ENCODE data around the gene RNF17.
"Not testable (repeated sequence)": the region's sequence is repeated elsewhere in the genome, so short reads cannot be mapped to it uniquely, and the experiment has no call there.

The RNF17 gene

DNA sequence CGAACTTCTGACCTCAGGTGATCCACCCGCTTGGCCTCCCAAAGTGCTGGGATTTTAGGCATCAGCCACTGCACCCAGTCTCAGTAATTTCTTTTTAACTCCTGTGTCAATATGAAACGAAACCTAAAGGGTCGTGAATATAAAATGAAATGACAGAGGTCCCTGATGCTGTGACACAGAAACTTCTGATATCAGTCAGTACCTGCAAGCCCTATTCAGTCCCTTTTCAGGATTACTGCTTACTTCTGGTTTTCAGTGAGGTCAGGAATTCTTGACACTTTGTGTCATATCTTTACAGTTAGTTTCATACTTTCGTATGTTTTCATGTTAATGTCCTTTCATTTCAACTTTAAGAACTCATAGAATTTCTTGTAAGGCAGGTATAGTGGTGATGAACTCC, 58.7 kb downstream of the RNF17 start:
- in situ Hi-C loops (cut with HindIII; ENCODE audit: low sequenced_read_pairs): no loop called here
- TF ChIP-seq, protein P1, sequence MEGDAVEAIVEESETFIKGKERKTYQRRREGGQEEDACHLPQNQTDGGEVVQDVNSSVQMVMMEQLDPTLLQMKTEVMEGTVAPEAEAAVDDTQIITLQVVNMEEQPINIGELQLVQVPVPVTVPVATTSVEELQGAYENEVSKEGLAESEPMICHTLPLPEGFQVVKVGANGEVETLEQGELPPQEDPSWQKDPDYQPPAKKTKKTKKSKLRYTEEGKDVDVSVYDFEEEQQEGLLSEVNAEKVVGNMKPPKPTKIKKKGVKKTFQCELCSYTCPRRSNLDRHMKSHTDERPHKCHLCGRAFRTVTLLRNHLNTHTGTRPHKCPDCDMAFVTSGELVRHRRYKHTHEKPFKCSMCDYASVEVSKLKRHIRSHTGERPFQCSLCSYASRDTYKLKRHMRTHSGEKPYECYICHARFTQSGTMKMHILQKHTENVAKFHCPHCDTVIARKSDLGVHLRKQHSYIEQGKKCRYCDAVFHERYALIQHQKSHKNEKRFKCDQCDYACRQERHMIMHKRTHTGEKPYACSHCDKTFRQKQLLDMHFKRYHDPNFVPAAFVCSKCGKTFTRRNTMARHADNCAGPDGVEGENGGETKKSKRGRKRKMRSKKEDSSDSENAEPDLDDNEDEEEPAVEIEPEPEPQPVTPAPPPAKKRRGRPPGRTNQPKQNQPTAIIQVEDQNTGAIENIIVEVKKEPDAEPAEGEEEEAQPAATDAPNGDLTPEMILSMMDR (IDR thresholded peaks at IDR 0.05; ENCODE audit: low read depth, low read length, missing control alignments): no peak
- no peak overlapping the region for H3K4me3 ChIP-seq (ENCODE audit: low read depth, low read length)
- DNase-seq (ENCODE audit: low read depth): no peak

DNA sequence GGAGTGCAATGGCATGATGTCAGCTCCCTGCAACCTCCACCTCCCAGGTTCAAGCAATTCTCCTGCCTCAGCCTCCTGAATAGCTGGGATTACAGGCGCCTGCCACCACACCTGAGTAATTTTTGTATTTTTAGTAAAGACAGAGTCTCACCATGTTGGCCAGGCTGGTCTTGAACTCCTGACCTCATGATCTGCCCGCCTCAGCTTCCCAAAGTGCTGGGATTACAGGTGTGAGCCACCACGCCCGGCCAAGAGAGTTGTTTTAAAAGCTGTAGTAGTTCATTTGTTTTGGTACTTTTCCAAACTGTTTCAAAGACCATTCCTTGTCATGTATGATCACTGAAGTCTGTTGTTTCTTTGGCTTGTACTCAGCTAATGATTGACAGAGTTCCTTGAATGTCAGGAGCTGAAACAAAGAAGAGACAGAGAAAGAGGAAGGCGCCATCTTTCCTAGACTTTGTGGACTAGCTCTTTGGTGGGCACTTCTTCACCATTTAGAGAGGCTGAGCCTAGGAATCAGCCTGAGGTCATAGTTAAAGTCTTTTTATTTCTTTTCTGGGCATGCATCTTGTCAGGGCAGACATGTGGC, 59.2 kb downstream of the RNF17 start:
- H3K4me3 ChIP-seq (ENCODE audit: low read depth, low read length); DNase-seq (ENCODE audit: low read depth); in situ Hi-C loops (cut with HindIII; ENCODE audit: low sequenced_read_pairs): not testable (repeated sequence)

DNA sequence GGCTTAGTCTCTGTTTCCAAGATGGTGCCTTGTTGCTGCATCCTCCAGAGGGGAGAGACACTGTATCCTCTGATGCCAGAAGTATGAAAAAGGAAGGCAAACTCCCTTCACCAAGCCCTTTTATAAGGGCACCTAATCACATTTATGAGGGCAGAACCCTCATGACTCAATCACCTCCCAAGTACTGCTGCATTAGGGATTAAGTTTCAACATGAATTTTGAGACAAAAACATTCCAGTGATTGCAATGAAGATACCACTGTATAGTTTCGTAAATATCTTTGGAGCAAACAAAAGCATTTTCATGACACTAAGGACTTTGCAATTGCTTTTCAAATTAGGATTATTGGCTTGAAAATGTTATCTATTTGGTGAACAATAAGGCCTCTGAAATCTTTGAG, 63.8 kb downstream of the RNF17 start:
- H3K4me3 ChIP-seq (ENCODE audit: low read depth, low read length): no peak overlapping the region
- DNase-seq (ENCODE audit: low read depth): no peak
- in situ Hi-C loops (cut with HindIII; ENCODE audit: low sequenced_read_pairs): no loop called here
- TF ChIP-seq, protein P1 (IDR thresholded peaks at IDR 0.05; ENCODE audit: low read depth, low read length, missing control alignments): no peak

DNA sequence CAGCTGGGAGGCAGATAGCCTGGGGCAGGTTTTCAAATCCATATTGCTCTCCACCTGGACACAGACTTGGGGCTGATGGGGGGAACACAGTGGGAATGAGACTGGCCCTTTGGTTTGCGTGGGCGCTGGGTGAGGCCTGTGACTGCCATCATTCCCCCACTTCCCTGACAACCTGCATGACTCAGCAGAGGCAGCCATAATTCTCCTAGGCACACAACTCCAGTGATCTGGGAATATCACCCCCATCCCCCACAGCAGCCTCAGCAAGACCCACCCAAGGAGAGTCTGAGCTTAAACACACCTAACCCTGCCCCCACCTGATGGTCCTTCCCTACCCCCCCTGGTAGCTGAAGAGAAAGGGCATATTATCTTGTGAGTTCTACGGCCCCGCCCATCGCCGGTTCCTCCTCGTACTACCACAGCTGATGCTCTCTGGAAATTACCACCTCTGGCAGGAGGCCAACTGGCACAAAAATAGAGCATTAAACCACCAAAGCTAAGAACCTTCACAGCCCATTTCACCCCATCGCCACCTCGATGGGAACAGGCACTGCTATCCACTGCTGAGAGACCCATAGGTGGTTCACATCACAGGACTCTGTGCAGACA, 71.0 kb downstream of the RNF17 start:
- TF ChIP-seq, protein P1 (IDR thresholded peaks at IDR 0.05; ENCODE audit: low read depth, low read length, missing control alignments): no peak
- in situ Hi-C loops (cut with HindIII; ENCODE audit: low sequenced_read_pairs): no loop called here
- no peak overlapping the region for H3K4me3 ChIP-seq (ENCODE audit: low read depth, low read length)
- DNase-seq (ENCODE audit: low read depth): no peak

DNA sequence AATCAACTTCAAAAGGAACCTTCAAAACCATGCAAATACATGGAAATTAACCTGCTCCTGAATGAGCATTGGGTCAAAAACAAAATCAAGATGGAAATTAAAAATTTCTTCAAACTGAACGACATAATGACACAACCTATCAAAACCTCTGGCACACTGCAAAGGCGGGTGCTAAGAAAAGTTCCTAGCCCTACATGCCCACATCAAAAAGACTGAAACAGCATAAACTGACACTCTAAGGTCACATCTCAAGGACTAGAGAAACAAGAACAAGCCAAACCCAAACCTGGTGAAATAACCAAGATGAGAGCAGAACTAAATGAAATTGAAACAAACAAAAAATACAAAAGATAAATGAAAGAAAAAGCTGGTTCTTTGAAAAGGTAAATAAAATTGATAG, 73.6 kb downstream of the RNF17 start:
- in situ Hi-C loops (cut with HindIII; ENCODE audit: low sequenced_read_pairs); DNase-seq (ENCODE audit: low read depth): not testable (repeated sequence)

DNA sequence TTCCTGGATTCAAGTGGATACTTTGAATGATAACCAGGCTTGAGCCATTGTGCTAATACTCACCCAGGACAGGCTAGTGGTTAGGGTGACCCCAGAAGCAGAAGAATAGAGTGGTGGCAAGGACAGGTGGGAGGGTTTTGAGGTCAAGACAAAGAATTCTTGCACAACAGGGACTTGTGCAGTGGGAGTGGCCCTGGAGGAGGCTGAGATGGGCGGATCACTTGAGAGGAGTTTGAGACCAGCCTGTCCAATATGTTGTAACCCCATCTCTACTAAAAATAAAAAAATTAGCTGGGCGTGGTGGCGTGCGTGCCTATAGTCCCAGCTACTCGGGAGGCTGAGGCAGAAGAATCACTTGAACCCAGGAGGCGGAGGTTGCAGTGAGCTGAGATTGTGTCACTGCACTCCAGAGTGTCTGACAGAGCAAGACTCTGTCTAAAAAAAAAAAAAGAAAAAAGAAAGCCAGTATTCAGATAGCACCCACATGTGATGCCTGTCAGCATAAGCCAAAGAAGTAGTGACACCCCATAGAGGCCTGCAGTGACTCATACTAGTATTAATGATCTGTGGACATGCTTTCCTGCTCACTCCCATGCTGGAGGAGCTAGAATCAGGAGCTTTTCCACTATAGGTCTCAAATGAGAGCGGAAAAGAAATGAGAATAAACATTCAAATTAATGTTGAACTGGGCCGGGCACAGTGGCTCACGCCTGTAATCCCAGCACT, 78.7 kb downstream of the RNF17 start:
- DNase-seq (ENCODE audit: low read depth): no peak
- TF ChIP-seq, protein P1 (IDR thresholded peaks at IDR 0.05; ENCODE audit: low read depth, low read length, missing control alignments): no peak
- no peak overlapping the region for H3K4me3 ChIP-seq (ENCODE audit: low read depth, low read length)
- in situ Hi-C loops (cut with HindIII; ENCODE audit: low sequenced_read_pairs): no loop called here

More for the DNA sequence above, 73.6 kb downstream of the RNF17 start:
- H3K4me3 ChIP-seq (ENCODE audit: low read depth, low read length): not testable (repeated sequence)

DNA sequence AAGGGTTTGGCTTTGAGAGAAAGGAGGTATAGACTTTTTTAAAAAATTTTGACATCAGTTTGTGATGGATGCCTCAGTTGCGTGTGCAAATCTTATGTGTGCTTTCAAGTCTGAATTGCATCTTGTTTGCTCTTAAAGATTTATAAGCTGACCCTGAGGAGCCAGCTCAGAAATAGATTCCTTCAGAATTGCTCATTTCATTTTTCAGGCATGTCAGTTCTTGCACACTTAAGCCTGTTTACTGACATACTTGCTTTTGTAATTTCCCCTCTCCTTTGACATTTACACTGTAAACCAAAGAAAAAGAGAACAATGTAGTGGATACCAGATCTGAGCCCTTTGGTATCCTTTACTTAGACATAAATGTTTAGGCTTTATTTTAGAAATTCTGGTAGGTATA, 87.6 kb downstream of the RNF17 start:
- H3K4me3 ChIP-seq (ENCODE audit: low read depth, low read length): no peak overlapping the region
- DNase-seq (ENCODE audit: low read depth): no peak
- in situ Hi-C loops (cut with HindIII; ENCODE audit: low sequenced_read_pairs): no loop called here
- TF ChIP-seq, protein P1 (IDR thresholded peaks at IDR 0.05; ENCODE audit: low read depth, low read length, missing control alignments): no peak
